Measurements from ENCODE around the gene MCTP1.

Gene MCTP1

GRCh38 chr5:95162231-95162992 is 122.5 kb downstream of the MCTP1 start:
- ATAC-seq: no peak
- TF ChIP-seq SNAI2 (CRISPR knock-in tag; IDR thresholded peaks at IDR 0.05) (no peak), ESRRG (CRISPR knock-in tag; IDR thresholded peaks at IDR 0.05) (no peak)

DNA sequence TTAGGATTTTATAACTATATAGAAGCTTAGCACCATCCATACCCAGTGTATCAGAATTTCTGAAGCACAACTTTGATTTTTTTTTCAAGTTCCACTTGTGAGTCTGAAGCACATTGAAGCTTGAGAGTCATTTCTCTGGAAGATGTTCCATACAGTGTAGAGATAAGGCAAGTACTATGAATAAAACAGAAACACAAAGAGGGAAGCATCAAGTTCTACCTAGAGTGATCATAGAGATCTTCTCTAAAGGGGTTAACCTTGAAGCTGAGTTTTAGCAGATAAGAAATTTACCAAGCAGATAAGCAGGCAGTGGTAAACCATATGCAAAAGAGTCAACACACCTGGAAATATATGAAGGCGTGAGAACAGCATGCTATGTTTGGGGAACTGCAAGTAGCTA is 125.3 kb downstream of the MCTP1 start:
- TF ChIP-seq ISL1 (CRISPR knock-in tag; IDR thresholded peaks at IDR 0.05) (no peak), ZNF565 (CRISPR knock-in tag; conservative IDR thresholded peaks at IDR 0.05; ENCODE audit: low read depth) (no peak), ZNF70 (CRISPR knock-in tag; IDR thresholded peaks at IDR 0.05) (no peak), RARB (CRISPR knock-in tag; IDR thresholded peaks at IDR 0.05) (no peak), ZNF8 (CRISPR knock-in tag; IDR thresholded peaks at IDR 0.05) (no peak), TSHZ2 (CRISPR knock-in tag; IDR thresholded peaks at IDR 0.05) (no peak), ZFP3 (CRISPR knock-in tag; IDR thresholded peaks at IDR 0.05) (no peak), PATZ1 (CRISPR knock-in tag; IDR thresholded peaks at IDR 0.05; ENCODE audit: borderline replicate concordance) (no peak), BACH2 (CRISPR knock-in tag; IDR thresholded peaks at IDR 0.05; ENCODE audit: borderline replicate concordance) (no peak), CREB5 (CRISPR knock-in tag; IDR thresholded peaks at IDR 0.05; ENCODE audit: low read depth) (no peak), ZFP30 (CRISPR knock-in tag; IDR thresholded peaks at IDR 0.05) (no peak), PPARA (CRISPR knock-in tag; IDR thresholded peaks at IDR 0.05; ENCODE audit: borderline replicate concordance) (no peak), ESRRG (CRISPR knock-in tag; IDR thresholded peaks at IDR 0.05) (no peak), TOX (CRISPR knock-in tag; IDR thresholded peaks at IDR 0.05; ENCODE audit: borderline replicate concordance) (no peak), TCF4 (CRISPR knock-in tag; IDR thresholded peaks at IDR 0.05; ENCODE audit: borderline replicate concordance) (no peak), CSDC2 (CRISPR knock-in tag; IDR thresholded peaks at IDR 0.05) (no peak)
- TF ChIP-seq, protein P1, sequence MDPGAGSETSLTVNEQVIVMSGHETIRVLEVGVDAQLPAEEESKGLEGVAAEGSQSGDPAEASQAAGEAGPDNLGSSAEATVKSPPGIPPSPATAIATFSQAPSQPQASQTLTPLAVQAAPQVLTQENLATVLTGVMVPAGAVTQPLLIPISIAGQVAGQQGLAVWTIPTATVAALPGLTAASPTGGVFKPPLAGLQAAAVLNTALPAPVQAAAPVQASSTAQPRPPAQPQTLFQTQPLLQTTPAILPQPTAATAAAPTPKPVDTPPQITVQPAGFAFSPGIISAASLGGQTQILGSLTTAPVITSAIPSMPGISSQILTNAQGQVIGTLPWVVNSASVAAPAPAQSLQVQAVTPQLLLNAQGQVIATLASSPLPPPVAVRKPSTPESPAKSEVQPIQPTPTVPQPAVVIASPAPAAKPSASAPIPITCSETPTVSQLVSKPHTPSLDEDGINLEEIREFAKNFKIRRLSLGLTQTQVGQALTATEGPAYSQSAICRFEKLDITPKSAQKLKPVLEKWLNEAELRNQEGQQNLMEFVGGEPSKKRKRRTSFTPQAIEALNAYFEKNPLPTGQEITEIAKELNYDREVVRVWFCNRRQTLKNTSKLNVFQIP (CRISPR knock-in tag; IDR thresholded peaks at IDR 0.05; ENCODE audit: borderline replicate concordance, low read depth): no peak
- TF ChIP-seq, protein P2, sequence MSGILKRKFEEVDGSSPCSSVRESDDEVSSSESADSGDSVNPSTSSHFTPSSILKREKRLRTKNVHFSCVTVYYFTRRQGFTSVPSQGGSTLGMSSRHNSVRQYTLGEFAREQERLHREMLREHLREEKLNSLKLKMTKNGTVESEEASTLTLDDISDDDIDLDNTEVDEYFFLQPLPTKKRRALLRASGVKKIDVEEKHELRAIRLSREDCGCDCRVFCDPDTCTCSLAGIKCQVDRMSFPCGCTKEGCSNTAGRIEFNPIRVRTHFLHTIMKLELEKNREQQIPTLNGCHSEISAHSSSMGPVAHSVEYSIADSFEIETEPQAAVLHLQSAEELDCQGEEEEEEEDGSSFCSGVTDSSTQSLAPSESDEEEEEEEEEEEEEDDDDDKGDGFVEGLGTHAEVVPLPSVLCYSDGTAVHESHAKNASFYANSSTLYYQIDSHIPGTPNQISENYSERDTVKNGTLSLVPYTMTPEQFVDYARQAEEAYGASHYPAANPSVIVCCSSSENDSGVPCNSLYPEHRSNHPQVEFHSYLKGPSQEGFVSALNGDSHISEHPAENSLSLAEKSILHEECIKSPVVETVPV (CRISPR knock-in tag; IDR thresholded peaks at IDR 0.05): no peak
- no peak for ATAC-seq

DNA sequence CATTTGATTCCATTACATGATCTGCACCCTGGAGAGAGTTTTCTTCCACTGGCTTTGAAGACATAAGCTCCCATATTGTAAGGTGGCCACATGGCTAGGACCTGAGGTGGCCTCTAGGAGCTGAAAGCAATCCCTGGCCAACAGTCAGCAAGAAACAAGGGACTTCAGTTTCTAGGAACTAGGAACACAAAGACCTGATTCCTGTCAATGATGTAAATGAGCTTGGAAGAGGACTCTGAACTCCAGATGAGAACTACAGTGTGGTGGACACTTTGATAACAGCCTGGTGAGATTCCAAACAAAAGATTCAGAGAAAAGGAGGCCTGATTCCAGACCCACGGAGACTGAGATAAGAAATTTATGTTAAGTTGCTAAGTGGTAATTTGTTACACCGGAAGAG is 129.0 kb downstream of the MCTP1 start:
- TF ChIP-seq CREB5 (CRISPR knock-in tag; IDR thresholded peaks at IDR 0.05; ENCODE audit: low read depth) (no peak), ZNF565 (CRISPR knock-in tag; conservative IDR thresholded peaks at IDR 0.05; ENCODE audit: low read depth) (no peak), ZFP30 (CRISPR knock-in tag; IDR thresholded peaks at IDR 0.05) (no peak), TOX (CRISPR knock-in tag; IDR thresholded peaks at IDR 0.05; ENCODE audit: borderline replicate concordance) (no peak)
- no peak for ATAC-seq

Data from SK-N-SH treated with all-trans-retinoic acid at 6 μM for 48 hours (cell line).